CD4-positive, alpha-beta T cell treated with Interleukin-17A for 4 hours (primary cell): Measurements from ENCODE around the gene PDPK1.
"Not testable (repeated sequence)": the region's sequence is repeated elsewhere in the genome, so short reads cannot be mapped to it uniquely, and the experiment has no call there.

Experiments
- DNase-seq: peaks from one replicate; pipeline ENCODE4 v3.0.0-alpha.2; 2020; ENCODE audit warnings: mixed read lengths

PDPK1 gene

GRCh38 chr16:2550283-2550878 is 12.6 kb downstream of the PDPK1 start:
- not testable (repeated sequence) for DNase-seq

DNA sequence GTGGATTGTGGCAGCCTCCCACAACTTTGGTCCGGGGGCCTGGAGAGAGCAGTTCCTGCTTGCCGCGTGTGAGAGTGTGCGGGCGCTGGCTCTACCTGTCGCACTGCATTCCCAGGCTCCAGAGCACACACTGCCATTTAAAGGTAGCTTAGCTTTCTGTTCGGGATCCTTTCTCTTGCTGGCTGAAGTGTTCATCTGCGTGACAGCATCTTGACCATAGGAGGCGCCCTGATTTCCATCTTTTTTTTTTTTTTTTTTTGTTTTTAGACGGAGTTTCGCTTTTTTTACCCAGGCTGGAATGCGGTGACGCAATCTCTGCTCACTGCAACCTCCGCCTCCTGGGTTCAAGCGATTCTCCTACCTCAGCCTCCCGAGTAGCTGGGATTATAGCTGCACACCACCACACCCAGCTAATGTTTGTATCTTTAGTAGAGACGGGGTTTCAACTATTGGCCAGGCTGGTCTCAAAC is 13.6 kb downstream of the PDPK1 start:
- DNase-seq: not testable (repeated sequence)

DNA sequence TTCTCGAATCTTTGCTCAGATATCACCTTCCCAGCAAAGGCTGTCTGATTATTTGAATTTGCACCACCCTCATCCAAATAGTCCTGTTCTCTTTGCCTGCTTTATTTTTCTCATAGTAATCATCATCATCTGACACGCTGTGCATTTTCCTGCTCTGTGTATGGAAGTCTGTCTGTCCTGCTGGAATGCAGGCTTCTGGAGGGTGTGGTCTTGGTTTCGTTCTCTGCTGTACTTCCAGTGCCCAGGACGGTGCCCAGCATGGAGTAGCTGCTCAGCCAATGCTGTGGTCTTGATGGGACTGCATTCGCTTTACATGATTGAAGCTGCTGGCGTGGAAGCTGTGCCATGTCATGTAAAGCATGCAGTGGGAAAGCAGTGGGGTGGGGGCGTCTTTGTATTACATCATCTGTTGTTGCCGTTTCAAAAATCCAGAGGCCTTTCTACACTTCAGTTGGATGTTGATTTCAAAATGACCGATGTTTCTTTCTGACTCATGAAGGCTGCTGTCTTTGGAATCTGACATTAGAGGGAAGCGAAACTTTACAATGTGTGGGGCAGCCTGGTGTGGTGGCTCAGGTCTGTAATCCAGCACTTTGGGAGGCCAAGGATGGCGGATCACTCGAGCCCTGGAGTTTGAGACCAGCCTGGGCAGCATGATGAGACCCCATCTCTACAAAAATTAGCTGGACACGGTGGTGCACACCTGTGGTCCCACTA is 17.0 kb downstream of the PDPK1 start:
- DNase-seq: not testable (repeated sequence)

DNA sequence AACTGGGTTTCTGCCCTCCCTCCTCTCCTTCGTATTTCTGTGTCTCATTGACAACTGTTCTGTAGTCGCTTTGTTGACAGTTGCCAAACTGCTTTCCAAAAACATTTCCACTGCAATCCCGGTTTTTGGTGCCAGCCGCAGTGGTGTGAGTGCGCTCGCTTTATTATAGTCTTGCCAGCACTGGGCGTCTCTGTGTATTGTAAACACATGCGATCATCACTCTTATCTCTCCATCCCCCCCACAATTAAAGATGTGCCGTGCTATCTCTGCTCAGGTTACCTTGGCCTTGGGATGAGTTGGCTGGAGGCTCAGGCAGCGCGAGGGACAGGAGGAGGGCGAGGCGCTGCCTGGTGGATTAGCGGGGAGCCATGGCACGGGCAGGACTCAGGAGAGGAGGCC is 19.3 kb downstream of the PDPK1 start:
- DNase-seq: not testable (repeated sequence)

- DNase-seq: not testable (repeated sequence)
Observed at GRCh38 chr16:2560131-2560797, 22.4 kb downstream of the PDPK1 start.

DNA sequence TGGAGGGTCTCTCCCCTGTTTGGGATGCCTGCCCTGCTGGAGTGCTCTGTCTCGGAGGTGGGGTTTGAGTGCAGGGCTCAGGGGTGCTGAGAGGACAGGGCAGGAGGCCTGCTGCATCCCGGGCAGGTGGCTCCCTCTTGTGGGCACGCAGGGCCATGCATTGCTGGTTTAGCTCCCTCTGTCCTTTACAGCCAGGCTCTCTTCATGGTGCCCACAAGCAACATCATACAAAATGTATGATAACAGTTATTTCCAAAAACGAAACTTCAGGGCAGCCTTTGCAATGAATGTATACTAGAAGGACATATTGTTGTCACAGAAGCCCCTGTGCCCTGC is 22.9 kb downstream of the PDPK1 start:
- DNase-seq: not testable (repeated sequence)

DNA sequence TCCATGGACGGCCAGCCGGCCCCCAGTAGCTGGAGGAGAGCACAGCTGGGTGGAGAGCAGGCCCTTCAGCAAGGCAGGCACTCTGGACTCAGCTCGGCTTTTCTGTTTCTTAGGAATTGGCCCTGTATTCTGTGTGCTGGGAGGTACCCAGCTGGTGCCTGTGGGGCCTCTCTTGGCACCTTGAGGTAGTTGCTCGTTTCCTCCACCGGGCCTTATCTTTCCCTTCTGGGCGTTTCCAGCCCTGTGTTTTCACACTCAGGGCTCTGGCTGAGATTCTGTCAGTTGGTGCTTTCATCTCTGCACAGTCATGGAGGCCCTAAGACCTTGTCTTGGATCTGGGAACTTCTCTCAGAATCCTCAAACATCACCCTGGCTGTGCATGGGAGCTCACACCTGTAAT is 29.7 kb downstream of the PDPK1 start:
- not testable (repeated sequence) for DNase-seq

DNA sequence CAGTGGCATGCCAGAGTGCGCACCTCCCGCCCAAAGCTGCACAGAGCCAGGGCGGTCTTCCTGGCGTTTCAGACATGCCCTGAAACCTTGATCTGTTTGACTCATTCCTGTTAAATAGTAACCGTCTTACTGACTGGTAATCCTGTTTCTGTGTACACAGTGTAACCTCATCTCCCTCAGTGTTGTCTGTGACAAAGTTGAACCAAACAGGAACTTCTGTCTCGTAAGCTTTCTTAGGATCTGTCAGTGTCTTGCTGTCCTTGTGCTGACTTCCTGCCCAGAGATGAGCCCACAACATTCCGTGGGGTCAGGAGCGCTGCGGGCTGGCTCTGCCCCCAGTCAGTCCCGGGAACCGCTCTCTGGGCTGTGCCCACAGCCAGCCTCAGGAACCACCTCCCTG is 30.8 kb downstream of the PDPK1 start:
- not testable (repeated sequence) for DNase-seq

DNA sequence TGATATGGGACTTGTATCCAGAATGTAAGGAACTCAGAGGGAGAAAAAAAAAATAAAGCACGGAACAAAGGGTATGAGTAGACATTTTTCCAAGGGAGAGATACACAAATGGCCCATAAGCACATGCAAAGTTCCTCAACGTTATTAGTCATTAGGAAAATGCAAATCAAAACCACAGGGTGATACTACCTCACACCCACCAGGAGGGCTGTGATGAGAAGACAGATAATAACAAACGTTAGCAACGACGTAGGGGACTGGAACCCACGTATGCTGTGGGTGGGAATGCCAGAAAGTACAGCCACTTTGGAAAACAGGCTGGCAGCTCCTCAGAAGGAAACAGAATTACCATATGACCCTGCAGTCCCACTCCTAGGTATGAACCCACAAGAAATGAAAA is 34.9 kb downstream of the PDPK1 start:
- not testable (repeated sequence) for DNase-seq

DNA sequence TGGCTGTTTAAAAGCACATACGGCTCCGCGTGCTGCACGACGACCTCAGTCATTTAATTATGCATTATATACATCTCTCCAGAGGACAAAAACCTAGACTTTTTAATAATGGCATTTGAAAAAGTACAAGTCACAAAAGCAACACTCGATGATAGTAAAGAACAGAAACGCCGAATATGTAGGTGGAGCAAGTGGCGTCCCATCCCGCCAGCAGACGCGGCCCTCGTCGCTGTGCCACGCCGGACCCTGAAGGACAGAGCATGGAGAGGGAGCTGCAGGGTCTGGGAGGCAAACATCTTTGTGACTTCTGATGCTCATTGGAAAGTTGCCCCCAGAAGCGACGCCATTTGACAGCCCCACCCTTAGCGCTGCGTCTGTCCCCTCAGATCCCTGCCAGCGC is 38.0 kb downstream of the PDPK1 start:
- DNase-seq: not testable (repeated sequence)

DNA sequence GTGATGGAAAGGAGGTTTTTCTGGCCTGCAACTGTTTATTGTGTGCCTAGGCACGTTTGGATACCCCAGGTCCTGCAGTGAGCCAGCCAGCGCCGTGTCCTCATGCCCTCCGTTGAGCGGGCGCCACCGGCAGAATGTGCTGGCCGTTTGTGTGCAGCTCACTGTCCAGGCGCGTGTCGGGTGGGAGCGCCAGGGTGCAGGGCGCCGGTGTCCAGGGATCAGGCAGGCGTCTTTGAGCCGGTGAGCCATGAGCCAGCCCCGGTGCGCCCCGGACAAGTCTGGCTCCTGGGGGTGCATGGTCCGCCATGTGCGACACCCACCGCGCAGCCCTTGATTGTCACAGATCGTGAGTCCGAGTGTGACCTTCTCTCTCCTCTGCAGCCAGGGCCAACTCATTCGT is 39.2 kb downstream of the PDPK1 start:
- not testable (repeated sequence) for DNase-seq

DNA sequence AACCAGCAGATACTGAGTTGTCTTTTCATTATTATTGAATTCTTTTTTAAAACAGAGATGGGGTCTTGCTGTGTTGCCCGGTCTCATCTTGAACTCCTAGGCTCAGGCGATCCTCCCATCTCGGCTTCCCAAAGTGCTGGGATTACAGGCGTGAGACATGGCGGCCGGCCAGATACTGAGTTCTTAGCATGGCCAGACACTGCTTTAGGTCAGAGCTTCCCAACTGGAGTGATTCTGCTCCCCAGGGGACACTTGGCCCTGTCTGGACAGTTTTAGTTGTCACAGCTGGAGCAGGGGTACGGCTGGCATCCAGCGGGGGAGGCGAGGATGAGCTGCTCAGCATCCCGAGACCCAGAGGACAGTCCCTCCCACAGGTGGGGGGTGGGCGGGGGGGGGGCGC is 41.1 kb downstream of the PDPK1 start:
- DNase-seq: not testable (repeated sequence)

GRCh38 chr16:2580143-2580542 is 42.3 kb downstream of the PDPK1 start:
- not testable (repeated sequence) for DNase-seq

GRCh38 chr16:2580818-2581217 is 43.0 kb downstream of the PDPK1 start:
- DNase-seq: not testable (repeated sequence)

DNA sequence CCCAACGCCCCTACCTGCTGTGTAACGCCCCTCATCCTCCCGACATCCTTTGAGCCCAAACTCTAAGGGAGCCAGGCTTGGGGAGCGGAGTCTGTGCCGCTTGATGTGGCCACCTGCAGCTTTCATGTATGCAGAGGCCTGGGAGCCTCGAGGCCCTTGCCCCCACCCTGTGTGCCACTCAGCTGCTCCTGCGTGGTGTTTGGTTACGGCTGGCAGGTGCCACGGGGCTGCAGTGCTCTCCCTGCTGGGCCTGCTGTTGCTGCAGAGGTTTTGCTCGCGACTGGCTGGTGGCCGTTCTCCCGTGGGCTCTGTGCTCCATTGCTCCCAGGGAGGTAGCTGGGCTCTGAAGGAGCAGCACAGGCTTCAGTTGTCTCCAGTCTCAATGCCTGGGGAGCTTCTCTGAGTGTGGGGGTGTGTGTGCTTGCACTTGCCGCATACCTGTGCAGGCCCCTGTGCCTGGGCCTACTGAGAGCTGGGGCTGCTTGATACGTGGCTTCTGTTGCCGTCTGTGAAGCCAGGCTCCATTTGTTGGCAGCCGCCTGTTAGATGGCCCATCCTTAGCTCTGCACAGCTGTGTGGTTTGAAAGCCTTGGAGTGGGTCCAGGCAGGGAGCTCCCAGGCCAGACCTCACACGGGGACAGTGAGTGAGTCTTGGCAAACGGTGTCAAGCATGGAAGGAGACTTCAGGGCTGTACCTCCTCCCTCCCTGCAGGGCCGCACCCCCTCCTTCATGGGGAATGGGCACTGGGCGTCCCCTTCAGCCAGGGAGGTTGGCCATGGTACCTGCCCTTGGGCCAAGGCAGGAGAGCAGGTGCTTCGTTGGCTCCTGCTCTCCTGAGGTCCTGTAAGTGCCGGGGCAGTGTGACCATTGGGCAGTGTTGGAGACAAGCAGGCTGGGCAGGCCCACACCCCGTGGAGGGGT is 47.2 kb downstream of the PDPK1 start:
- no peak for DNase-seq

DNA sequence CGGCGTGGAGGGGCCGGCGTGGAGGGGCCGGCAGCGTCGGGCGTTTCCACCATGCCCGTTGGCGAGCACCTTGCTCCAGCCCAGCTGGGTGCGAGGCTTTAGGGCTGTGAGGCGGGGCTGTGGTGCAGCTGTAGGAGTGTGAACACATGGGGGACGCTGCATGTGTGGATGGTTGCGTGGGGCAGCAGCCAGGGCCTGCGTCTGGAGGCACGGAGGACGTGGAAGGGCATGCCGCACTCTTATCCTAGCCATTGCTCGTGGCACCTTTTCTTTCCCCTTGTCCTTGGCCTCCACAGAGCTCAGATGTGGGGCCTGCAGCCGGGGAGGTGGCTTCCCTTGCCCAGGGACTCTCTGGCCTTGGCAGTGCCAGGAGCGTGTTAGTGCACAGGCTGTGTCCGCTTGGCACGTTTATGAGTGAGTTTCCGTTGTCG is 47.8 kb downstream of the PDPK1 start:
- no peak for DNase-seq

- no peak for DNase-seq
Observed at GRCh38 chr16:2586241-2586640, 48.4 kb downstream of the PDPK1 start.

DNA sequence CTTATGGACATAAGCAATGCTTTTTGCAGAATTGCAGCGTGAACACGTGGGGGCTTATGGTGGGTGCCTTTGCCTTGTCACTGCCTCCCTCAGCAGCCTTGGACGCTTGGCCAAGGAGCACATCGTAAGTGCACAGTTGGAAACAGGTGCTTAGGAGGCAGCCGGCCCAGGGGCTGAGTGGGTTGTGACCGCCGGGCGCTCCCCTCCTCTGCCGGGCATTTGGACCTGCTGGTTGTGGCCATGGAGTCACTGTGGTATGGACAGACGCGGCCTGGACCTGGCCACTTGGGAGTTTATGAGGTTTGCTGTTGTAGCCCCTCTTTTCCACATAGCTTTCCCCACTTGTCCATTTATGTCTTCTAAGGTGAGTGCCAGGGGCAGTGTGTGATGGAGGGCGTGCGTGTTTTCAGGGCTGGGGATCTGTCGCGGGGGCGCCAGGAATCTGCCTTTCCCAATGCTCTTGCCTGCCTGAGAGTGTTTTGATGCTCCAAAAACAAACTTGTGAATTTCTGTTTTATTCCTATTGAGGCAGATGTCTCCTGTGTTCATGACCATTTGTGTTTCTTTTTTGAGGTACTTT is 49.2 kb downstream of the PDPK1 start:
- DNase-seq: no peak

GRCh38 chr16:2587891-2588565 is 50.2 kb downstream of the PDPK1 start:
- DNase-seq: no peak

GRCh38 chr16:2591476-2592240 is 53.8 kb downstream of the PDPK1 start:
- DNase-seq: no peak

GRCh38 chr16:2592786-2593185 is 55.0 kb downstream of the PDPK1 start:
- DNase-seq: no peak
